ENCODE measurements around the gene ARHGAP28. TPM values are rescaled to one million over a fixed set of nuclear protein-coding genes. Genes with fewer than 3 reads are reported as not detected.

The ARHGAP28 gene
- total RNA-seq, 1 donor from 2014 or later = 7.6 TPM

- DNase-seq (ENCODE audit: extremely low spot score in 2 of 2) = no peak
- no peak overlapping the region for H3K4me3 ChIP-seq
- intact Hi-C loops (cut with DNase I) = no loop called here
- H3K9me3 ChIP-seq = no peaks in the 10 kb centered on the region
- no peaks in the 10 kb centered on the region for H3K36me3 ChIP-seq
- no peak overlapping the region for H3K27ac ChIP-seq
- H3K4me1 ChIP-seq = peaks cover 5% of the 10 kb centered on the region
- H3K27me3 ChIP-seq = no peaks in the 10 kb centered on the region
- TF ChIP-seq, protein P1, sequence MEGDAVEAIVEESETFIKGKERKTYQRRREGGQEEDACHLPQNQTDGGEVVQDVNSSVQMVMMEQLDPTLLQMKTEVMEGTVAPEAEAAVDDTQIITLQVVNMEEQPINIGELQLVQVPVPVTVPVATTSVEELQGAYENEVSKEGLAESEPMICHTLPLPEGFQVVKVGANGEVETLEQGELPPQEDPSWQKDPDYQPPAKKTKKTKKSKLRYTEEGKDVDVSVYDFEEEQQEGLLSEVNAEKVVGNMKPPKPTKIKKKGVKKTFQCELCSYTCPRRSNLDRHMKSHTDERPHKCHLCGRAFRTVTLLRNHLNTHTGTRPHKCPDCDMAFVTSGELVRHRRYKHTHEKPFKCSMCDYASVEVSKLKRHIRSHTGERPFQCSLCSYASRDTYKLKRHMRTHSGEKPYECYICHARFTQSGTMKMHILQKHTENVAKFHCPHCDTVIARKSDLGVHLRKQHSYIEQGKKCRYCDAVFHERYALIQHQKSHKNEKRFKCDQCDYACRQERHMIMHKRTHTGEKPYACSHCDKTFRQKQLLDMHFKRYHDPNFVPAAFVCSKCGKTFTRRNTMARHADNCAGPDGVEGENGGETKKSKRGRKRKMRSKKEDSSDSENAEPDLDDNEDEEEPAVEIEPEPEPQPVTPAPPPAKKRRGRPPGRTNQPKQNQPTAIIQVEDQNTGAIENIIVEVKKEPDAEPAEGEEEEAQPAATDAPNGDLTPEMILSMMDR (IDR thresholded peaks at IDR 0.05) = no peak
- TF ChIP-seq POLR2AphosphoS5 (IDR thresholded peaks at IDR 0.05; ENCODE audit: insufficient read depth in 1 of 2, low read depth in 1 of 2) (no peak), POLR2A (IDR thresholded peaks at IDR 0.05) (no peak)
Measured at GRCh38 chr18:6874315-6874714, 144.8 kb downstream of the ARHGAP28 start.

DNA sequence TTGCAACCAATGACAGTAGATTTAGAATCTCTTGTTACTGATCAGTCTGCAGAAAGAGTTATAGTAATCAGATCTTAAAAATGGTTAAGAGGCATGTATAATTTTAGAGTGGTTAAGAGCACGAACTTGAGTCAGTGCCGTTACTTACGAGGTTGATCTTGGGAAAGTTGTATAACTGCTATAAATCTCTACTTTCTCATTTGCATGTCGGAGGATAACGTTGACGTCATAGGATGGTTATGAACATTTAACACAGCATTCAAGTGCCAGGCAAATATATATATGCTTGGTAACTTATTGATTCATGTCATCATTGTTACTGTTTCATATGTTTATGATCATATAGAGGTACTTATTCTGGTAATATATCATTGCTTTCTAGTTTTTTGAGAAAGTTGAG lies 146.2 kb downstream of the ARHGAP28 start:
- Histone ChIP-seq H3K9me3 (no peaks in the 10 kb centered on the region), H3K4me1 (peaks cover 19% of the 10 kb centered on the region), H3K36me3 (no peaks in the 10 kb centered on the region), H3K4me3 (no peak overlapping the region), H3K27ac (no peak overlapping the region), H3K27me3 (no peaks in the 10 kb centered on the region)
- TF ChIP-seq POLR2AphosphoS5 (IDR thresholded peaks at IDR 0.05; ENCODE audit: insufficient read depth in 1 of 2, low read depth in 1 of 2) (no peak), POLR2A (IDR thresholded peaks at IDR 0.05) (no peak)
- TF ChIP-seq, protein P1 (IDR thresholded peaks at IDR 0.05) = no peak
- intact Hi-C loops (cut with DNase I) = no loop called here
- no peak for DNase-seq (ENCODE audit: extremely low spot score in 2 of 2)

DNA sequence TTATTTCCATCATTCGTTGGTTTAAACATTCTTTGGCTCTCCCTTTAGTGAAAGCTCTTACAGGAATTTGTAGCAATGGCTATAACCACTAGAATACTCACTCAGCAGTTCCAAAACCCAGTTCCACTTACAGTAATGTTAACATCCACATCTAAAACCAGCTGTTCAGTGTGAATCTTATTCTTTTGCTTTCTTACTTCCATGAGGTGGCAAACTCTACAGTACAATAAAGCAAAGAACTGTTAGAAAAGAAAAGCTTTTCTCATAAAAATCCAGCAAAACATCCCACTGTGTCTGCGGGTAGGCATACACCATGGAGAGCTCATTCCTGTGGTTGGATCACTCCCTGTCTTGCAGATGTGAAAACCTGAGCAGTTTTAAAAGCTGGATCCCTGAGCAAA lies 147.1 kb downstream of the ARHGAP28 start:
- H3K36me3 ChIP-seq = no peaks in the 10 kb centered on the region
- TF ChIP-seq POLR2A (IDR thresholded peaks at IDR 0.05) = no peak
- DNase-seq (ENCODE audit: extremely low spot score in 2 of 2) = no peak
- no peaks in the 10 kb centered on the region for H3K27me3 ChIP-seq
- intact Hi-C loops (cut with DNase I) = no loop called here
- no peaks in the 10 kb centered on the region for H3K9me3 ChIP-seq
- H3K27ac ChIP-seq = peak overlapping the region; percentile 29
- no peak overlapping the region for H3K4me3 ChIP-seq
- H3K4me1 ChIP-seq = peaks cover 24% of the 10 kb centered on the region

DNA sequence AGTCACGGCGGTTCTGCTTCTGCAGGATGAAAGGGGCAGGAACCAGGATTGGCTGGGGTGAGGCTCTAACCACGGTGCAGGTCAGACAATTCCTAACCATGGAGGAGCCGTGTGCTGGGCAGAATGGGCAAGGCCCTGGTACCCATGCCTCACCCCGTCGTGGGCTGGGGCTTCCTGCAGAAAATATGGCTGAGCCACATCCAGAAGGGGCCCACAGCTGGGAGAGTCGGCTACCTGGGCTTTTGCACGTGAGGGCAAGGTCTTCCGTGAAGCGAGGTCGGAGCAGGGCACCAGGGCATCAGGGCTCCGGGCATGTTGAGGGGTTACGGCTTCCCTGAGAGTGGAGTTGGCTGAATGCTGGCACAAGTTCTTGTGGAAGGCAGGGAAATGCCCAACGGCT lies 147.8 kb downstream of the ARHGAP28 start:
- Histone ChIP-seq H3K27ac (peak overlapping the region; percentile 29), H3K4me1 (peaks cover 24% of the 10 kb centered on the region), H3K4me3 (no peak overlapping the region), H3K36me3 (no peaks in the 10 kb centered on the region), H3K27me3 (no peaks in the 10 kb centered on the region), H3K9me3 (no peaks in the 10 kb centered on the region)
- intact Hi-C loops (cut with DNase I) = no loop called here
- no peak for DNase-seq (ENCODE audit: extremely low spot score in 2 of 2)
- TF ChIP-seq, protein P1 (IDR thresholded peaks at IDR 0.05) = no peak

GRCh38 chr18:6878556-6879297 lies 149.2 kb downstream of the ARHGAP28 start:
- Histone ChIP-seq H3K4me1 (peaks cover 24% of the 10 kb centered on the region), H3K27me3 (no peaks in the 10 kb centered on the region), H3K4me3 (no peak overlapping the region), H3K9me3 (no peaks in the 10 kb centered on the region), H3K36me3 (no peaks in the 10 kb centered on the region), H3K27ac (peak overlapping the region; percentile 12)
- intact Hi-C loops (cut with DNase I) = no loop called here
- TF ChIP-seq, protein P1 (IDR thresholded peaks at IDR 0.05) = no peak
- no peak for TF ChIP-seq POLR2A (IDR thresholded peaks at IDR 0.05)
- TF ChIP-seq POLR2AphosphoS5 (IDR thresholded peaks at IDR 0.05; ENCODE audit: insufficient read depth in 1 of 2, low read depth in 1 of 2) = no peak
- DNase-seq (ENCODE audit: extremely low spot score in 2 of 2) = no peak

Measured in vagina (tissue), 2 donors.